ENCODE data around the gene CHST5. TPM values are rescaled to one million over a fixed set of nuclear protein-coding genes. Genes with fewer than 3 reads are reported as not detected.

The CHST5 gene
- total and polyA plus RNA-seq, 2 of the 8 experiments (the other 6 are each of a cell fraction or from before 2014, with no cell fraction given): 0.13 to 0.23 TPM

GRCh38 chr16:75566040-75566757 lies 30.3 kb upstream of the CHST5 start, which contains the start of gene GABARAPL2 (continued):
- peak; percentile 38; the same call in 1 of the 2 replicates for TF ChIP-seq MAX (IDR thresholded peaks at IDR 0.05)
- TF ChIP-seq RAD21 (IDR thresholded peaks at IDR 0.05 in 1 of 2, conservative IDR thresholded peaks at IDR 0.05 in 1 of 2; ENCODE audit: low read depth in 2 of 2, low read length in 2 of 2): peak in 1 of 2 experiments; percentile 0; a peak in 1 of 4 replicates
- TF ChIP-seq CREB1 (IDR thresholded peaks at IDR 0.05): peak; percentile 51; the same call in 1 of the 2 replicates

Data from H1 (cell line).